Measurements from ENCODE around the gene COG4. TPM values are rescaled to one million over a fixed set of nuclear protein-coding genes. Genes with fewer than 3 reads are reported as not detected.

COG4 gene
- total RNA-seq, 3 donors from 2014 or later (not counting 1 experiment from before 2014, with no cell fraction given) = 29.5 to 44.4 (median 31.6) TPM

DNA sequence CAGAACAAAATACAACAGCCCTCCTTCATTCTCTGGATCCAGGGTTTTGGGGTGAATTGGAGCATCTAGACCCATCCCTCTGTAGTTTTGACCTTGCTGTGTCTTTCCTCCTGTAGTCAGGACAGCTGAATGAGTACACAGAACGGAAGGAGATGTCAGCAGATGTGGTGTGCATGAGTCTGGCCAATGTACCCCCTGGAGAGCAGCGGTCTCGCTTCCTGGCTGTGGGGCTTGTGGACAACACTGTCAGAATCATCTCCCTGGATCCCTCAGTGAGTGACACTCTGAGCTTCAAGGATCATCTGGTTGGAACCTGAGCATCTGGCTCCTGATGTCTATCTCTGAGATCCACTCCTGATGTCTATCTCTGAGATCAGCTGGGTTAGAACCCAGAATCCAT lies 32.7 kb upstream of the COG4 start:
- H3K4me1 ChIP-seq (ENCODE audit: control insufficient read depth, insufficient read depth, low read length) = no peaks in the 10 kb centered on the region
- H3K4me3 ChIP-seq (ENCODE audit: low read length) = no peak overlapping the region
- no peak for ATAC-seq
- TF ChIP-seq CTCF (IDR thresholded peaks at IDR 0.05) = no peak
- H3K36me3 ChIP-seq (ENCODE audit: control insufficient read depth, insufficient read depth, low read length) = peaks cover 90% of the 10 kb centered on the region
- no peaks in the 10 kb centered on the region for H3K27me3 Mint-ChIP-seq (ENCODE audit: low read depth in 2 of 2)
- intact Hi-C loops (cut with micrococcal nuclease) = no loop called here
- H3K27ac Mint-ChIP-seq = peak overlapping the region; percentile 27 to 35
- H3K27me3 ChIP-seq (ENCODE audit: control insufficient read depth, insufficient read depth, low read length) = no peaks in the 10 kb centered on the region
- no peak overlapping the region for H3K27ac ChIP-seq (ENCODE audit: low read length)
- no peak for DNase-seq
- 98% methylated on average over 3 of the region's 3 CpGs for WGBS (ENCODE audit: insufficient coverage)
- no peak overlapping the region for H3K4me3 Mint-ChIP-seq
- H3K36me3 Mint-ChIP-seq = peaks cover 31% of the 10 kb centered on the region
- H3K9me3 ChIP-seq (ENCODE audit: control insufficient read depth, insufficient read depth, low read length) = no peaks in the 10 kb centered on the region
- peaks cover 0 to 5% of the 10 kb centered on the region in 2 donors for H3K4me1 Mint-ChIP-seq
- no peaks in the 10 kb centered on the region for H3K9me3 Mint-ChIP-seq

GRCh38 chr16:70553645-70554044 lies 30.3 kb upstream of the COG4 start:
- intact Hi-C loops (cut with micrococcal nuclease) = no loop called here
- TF ChIP-seq CTCF (IDR thresholded peaks at IDR 0.05) = no peak
- no peak overlapping the region for H3K27ac Mint-ChIP-seq
- peaks cover 36% of the 10 kb centered on the region for H3K36me3 Mint-ChIP-seq
- H3K27ac ChIP-seq (ENCODE audit: low read length) = no peak overlapping the region
- DNase-seq = no peak
- H3K4me3 Mint-ChIP-seq = no peak overlapping the region
- H3K4me1 Mint-ChIP-seq = peaks cover 9 to 15% of the 10 kb centered on the region in 2 donors
- H3K36me3 ChIP-seq (ENCODE audit: control insufficient read depth, insufficient read depth, low read length) = peaks cover 90% of the 10 kb centered on the region
- ATAC-seq = no peak
- no peaks in the 10 kb centered on the region for H3K9me3 ChIP-seq (ENCODE audit: control insufficient read depth, insufficient read depth, low read length)
- H3K9me3 Mint-ChIP-seq = no peaks in the 10 kb centered on the region
- H3K4me1 ChIP-seq (ENCODE audit: control insufficient read depth, insufficient read depth, low read length) = no peaks in the 10 kb centered on the region
- H3K4me3 ChIP-seq (ENCODE audit: low read length) = no peak overlapping the region
- no peaks in the 10 kb centered on the region for H3K27me3 Mint-ChIP-seq (ENCODE audit: low read depth in 2 of 2)
- no peaks in the 10 kb centered on the region for H3K27me3 ChIP-seq (ENCODE audit: control insufficient read depth, insufficient read depth, low read length)

DNA sequence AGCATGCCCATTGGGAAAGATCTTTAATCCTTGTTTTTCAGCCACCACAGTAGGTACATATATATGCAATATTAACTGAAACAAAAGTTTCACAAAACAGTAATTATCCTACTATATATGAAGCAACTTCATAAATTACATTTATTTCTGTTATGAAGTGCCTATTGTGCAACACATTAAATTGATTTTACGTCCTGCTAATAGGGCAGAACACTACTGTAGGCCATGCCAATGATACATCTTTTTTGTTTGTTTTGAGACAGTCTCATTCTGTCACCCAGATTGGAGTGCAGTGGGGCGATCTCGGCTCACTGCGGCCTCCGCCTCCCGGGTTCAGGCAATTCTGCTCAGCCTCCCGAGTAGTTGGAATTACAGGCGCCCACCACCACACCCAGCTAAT lies 29.3 kb upstream of the COG4 start:
- Mint-ChIP-seq H3K36me3 (peaks cover 37% of the 10 kb centered on the region), H3K27me3 (ENCODE audit: low read depth in 2 of 2) (no peaks in the 10 kb centered on the region), H3K9me3 (no peaks in the 10 kb centered on the region), H3K4me1 (peaks cover 9 to 23% of the 10 kb centered on the region in 2 donors), H3K27ac (no peak overlapping the region), H3K4me3 (no peak overlapping the region)
- H3K27ac ChIP-seq (ENCODE audit: low read length) = no peak overlapping the region
- H3K9me3 ChIP-seq (ENCODE audit: control insufficient read depth, insufficient read depth, low read length) = no peaks in the 10 kb centered on the region
- TF ChIP-seq CTCF (IDR thresholded peaks at IDR 0.05) = no peak
- no peaks in the 10 kb centered on the region for H3K4me1 ChIP-seq (ENCODE audit: control insufficient read depth, insufficient read depth, low read length)
- H3K27me3 ChIP-seq (ENCODE audit: control insufficient read depth, insufficient read depth, low read length) = no peaks in the 10 kb centered on the region
- H3K36me3 ChIP-seq (ENCODE audit: control insufficient read depth, insufficient read depth, low read length) = peaks cover 96% of the 10 kb centered on the region
- whole genome bisulfite sequencing (ENCODE audit: insufficient coverage) = 96% methylated on average over 6 of the region's 8 CpGs
- H3K4me3 ChIP-seq (ENCODE audit: low read length) = no peak overlapping the region
- no peak for ATAC-seq
- no peak for DNase-seq
- intact Hi-C loops (cut with micrococcal nuclease) = no loop called here

GRCh38 chr16:70551788-70552187 lies 28.4 kb upstream of the COG4 start:
- H3K36me3 Mint-ChIP-seq = peaks cover 28% of the 10 kb centered on the region
- ATAC-seq = no peak
- Histone ChIP-seq H3K27ac (ENCODE audit: low read length) (no peak overlapping the region), H3K4me1 (ENCODE audit: control insufficient read depth, insufficient read depth, low read length) (no peaks in the 10 kb centered on the region), H3K4me3 (ENCODE audit: low read length) (no peak overlapping the region), H3K36me3 (ENCODE audit: control insufficient read depth, insufficient read depth, low read length) (peaks cover 95% of the 10 kb centered on the region), H3K27me3 (ENCODE audit: control insufficient read depth, insufficient read depth, low read length) (no peaks in the 10 kb centered on the region), H3K9me3 (ENCODE audit: control insufficient read depth, insufficient read depth, low read length) (no peaks in the 10 kb centered on the region)
- H3K27me3 Mint-ChIP-seq (ENCODE audit: low read depth in 2 of 2) = no peaks in the 10 kb centered on the region
- no peak overlapping the region for H3K27ac Mint-ChIP-seq
- WGBS (ENCODE audit: insufficient coverage) = 82% methylated on average over 1 of the region's 3 CpGs
- H3K9me3 Mint-ChIP-seq = no peaks in the 10 kb centered on the region
- no peak for DNase-seq
- TF ChIP-seq CTCF (IDR thresholded peaks at IDR 0.05) = no peak
- peaks cover 9 to 21% of the 10 kb centered on the region in 2 donors for H3K4me1 Mint-ChIP-seq
- intact Hi-C loops (cut with micrococcal nuclease) = no loop called here
- H3K4me3 Mint-ChIP-seq = no peak overlapping the region
